ENCODE results near the gene TAS2R60.
A peak's percentile ranks its signal among the peaks of the same experiment; 100 is the strongest.

Gene TAS2R60

DNA sequence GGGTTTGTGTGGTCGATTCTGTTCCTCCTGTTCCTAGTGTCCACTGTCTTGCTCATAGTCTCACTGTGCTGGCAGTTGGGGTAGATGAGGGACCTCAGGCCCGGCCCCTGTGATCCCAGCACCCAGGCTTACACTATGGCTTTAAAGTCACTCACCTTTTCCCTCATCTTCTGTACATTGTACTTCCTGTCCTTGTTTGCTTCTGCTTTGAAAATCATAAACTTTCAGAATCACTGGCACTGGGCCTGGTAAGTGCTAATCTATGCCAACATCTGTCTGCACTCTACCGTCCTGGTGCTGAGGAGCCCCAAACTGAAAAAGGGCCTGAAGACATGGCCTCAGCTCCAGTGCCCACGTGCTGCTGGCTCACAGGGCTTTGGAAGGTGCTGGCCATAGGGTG is 5.7 kb upstream of the TAS2R60 start:
- no peak for DNase-seq

DNA sequence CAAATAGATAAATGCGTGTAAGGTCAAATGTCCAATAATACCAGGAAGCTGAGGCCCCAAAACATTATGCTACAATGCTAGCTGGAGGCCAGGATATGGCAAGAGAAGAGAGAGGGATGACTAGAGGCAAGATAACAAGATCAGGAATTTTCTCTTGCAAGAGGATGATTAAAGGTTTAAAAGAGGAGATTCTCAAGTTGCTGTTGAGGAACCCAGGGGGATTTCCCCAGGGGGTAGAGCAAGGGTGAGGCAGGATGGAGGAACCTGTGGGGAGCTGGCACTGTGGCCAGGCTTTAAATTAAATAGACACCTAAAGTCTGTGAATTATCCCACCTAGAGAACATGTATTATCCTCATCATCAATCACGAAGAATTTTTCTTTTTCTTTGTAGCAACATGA is 3.4 kb upstream of the TAS2R60 start:
- no peak for DNase-seq

DNA sequence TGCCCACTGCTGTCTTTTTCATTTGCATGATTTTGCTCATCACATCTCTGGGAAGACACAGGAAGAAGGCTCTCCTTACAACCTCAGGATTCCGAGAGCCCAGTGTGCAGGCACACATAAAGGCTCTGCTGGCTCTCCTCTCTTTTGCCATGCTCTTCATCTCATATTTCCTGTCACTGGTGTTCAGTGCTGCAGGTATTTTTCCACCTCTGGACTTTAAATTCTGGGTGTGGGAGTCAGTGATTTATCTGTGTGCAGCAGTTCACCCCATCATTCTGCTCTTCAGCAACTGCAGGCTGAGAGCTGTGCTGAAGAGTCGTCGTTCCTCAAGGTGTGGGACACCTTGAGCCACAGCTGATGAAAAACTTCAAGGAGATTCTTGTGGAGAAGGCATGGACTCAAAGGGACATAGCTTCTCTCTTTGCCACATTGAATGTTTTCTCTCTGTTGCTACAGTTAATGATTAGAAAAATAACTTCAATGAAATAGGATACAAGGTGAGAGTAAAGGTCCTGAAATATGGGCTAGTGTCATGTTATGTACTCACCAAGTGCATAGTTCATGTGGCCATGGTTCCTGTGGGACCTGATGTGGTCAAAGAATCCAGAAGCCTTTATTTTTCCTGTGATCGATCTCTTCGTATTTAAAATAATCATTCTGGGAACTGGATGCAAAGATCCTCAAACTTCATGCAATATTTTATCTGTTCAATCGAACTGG is 970 bp downstream of the TAS2R60 start:
- DNase-seq, result no peak

DNA sequence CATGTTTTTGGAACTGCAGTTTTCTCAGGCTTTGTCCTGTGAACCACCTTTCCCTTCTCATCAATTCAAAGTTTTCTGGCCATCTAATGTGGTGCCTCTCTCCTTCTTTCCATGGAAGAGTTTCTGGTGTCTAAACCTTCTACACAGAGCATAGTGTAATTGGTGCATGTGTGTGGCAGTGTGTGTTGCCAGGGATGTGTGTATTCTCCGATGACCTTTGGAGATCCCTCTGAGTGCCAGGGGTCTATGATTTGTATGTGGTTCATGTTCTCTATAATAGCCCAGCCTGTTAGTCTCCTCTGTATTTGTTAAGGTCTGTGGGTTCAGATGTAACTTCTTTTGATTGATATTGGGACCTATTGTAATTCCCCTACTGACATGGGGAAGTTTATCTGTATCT is 1.5 kb downstream of the TAS2R60 start:
- DNase-seq, result no peak

- DNase-seq, result peak in 1 of 56 donors; percentile 6
Observed at GRCh38 chr7:143447466-143447865, 4.2 kb downstream of the TAS2R60 start.

- no peak for DNase-seq
Observed at GRCh38 chr7:143448429-143448828, 5.2 kb downstream of the TAS2R60 start.

- no peak for DNase-seq
Observed at GRCh38 chr7:143449793-143450192, 6.5 kb downstream of the TAS2R60 start.

- DNase-seq, result no peak
Observed at GRCh38 chr7:143451122-143451521, 7.9 kb downstream of the TAS2R60 start.

DNA sequence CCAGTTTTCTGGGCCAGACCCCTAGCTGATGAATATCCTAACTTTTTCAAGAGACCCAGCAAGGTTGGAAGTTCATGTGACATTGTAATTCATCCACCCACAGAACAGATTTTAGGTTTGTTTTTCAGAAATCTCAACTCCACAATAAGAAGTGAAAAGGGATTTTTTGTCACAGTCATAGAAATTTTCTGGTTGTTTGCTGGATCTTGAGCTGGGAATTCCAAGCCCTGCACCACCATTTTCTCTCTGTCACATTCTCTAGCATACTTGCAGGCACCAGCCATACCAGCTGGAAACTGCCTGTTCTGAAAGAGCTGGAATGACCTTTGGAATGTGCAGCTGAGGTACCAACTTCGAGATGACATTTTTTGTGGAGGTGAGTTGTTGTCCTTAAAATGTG is 8.5 kb downstream of the TAS2R60 start:
- no peak for DNase-seq

GRCh38 chr7:143452495-143452894 is 9.2 kb downstream of the TAS2R60 start:
- DNase-seq, result no peak

GRCh38 chr7:143454091-143454680 is 10.9 kb downstream of the TAS2R60 start:
- no peak for DNase-seq

DNA sequence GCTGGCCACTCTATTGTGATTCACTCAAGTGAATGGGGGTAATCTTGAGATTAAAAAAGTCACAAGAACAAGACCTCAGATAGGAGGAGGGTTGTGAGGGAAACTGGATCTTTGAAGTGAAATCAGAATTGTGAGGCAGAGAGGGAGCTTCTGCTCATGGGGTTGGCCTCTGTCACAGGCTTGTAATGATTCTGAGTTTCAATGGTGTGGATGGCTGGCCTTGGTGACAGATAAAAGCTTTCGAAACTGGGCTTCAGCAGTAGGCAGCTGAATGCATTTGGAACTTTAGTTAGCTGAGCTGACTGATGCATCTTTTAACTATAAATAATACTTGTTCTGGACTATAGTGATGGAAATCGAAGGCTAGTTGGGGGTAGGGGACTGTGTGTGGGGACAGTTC is 12.2 kb downstream of the TAS2R60 start:
- no peak for DNase-seq

DNA sequence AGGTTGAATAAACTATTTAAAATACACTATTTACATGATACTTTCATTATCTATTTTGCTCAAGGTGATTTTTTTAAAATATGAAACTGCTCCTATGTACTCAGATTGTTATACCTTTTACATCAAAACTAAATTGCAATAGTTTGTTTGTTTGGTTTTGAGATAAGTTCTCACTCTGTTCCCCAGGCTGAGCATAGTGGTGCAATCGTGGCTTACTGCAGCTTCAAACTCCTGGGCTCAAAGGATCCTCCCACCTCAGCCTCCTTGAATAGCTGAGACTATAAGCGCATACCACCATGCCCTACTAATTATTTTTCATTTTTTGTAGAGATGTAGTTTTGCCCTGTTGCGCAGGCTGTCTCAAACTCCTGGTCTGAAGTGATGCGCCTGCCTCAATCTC is 12.7 kb downstream of the TAS2R60 start:
- no peak for DNase-seq

- no peak for DNase-seq
Observed at GRCh38 chr7:143456992-143457793, 13.9 kb downstream of the TAS2R60 start.

DNA sequence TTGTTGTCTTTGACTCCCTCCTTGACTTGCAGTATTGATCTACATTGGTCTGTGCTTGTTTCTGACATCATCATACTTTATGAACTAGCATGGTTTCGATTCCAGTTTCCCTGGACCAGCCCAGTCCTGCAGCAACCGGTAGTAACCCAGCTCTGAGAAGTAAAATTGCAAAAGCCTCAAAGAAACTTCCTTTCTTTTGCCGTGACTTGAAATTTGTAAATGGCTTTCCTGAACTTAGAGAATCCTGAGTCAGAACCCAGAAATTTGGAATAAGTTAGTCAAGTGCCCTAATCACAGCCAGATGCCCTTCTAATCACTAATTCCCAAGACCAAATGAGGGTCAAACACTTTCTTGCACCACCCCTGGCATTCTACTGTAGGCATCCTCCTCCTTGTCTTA is 15.0 kb downstream of the TAS2R60 start:
- no peak for DNase-seq

DNA sequence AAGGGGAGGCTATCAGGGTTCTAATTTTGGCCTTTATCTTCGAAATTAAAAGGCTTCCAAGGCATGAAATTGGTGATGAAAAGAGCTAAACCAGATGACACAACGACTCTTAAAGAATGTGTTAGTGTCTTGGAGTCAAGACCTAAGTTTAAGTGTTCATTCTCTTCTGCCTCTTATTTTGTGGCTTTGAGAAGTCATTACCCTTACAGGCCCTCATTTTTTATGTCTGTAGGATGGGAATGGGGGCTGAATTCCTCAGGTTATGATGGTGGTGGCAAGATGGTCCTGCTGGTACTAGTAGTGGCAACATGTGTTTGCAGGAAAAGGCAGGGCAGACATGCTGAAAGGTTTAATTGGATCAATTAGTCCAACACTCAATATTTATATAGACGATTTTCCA is 15.4 kb downstream of the TAS2R60 start:
- no peak for DNase-seq

GRCh38 chr7:143459359-143459758 is 16.1 kb downstream of the TAS2R60 start:
- DNase-seq, result no peak

GRCh38 chr7:143460271-143460979 is 17.2 kb downstream of the TAS2R60 start:
- no peak for DNase-seq

GRCh38 chr7:143462045-143462444 is 18.8 kb downstream of the TAS2R60 start:
- no peak for DNase-seq

GRCh38 chr7:143463556-143463955 is 20.3 kb downstream of the TAS2R60 start:
- no peak for DNase-seq

- DNase-seq, result no peak
Observed at GRCh38 chr7:143463957-143464356, 20.7 kb downstream of the TAS2R60 start.

GRCh38 chr7:143467724-143468123 is 24.5 kb downstream of the TAS2R60 start:
- no peak for DNase-seq
